Tibial nerve (tissue), 4 donors: ENCODE data around the gene ASIC4. TPM values are rescaled to one million over a fixed set of nuclear protein-coding genes. Genes with fewer than 3 reads are reported as not detected.

Source experiments
- DNase-seq, 2 donors: peaks; one replicate each; pipeline ENCODE4 v3.0.0-alpha.2; 2019; ENCODE audit warnings: low spot score in 2 of 2
- H3K27ac ChIP-seq, 4 donors: fragments of 200-600 bp; sonication (generic) in 3 of 4; one replicate each; pipeline ENCODE4 v1.5.1; 2017 to 2019; ENCODE audit warnings: mild to moderate bottlenecking in 1 of 4
- H3K27me3 ChIP-seq, 2 donors: fragments of 200-600 bp; sonication (generic) in 1 of 2; one replicate each; pipeline versions ENCODE4 v1.5.1 to v1.6.0; 2017 to 2019
- H3K36me3 ChIP-seq, 3 donors: fragments of 200-600 bp; sonication (generic); one replicate each; pipeline ENCODE4 v1.5.1; 2018 to 2019
- H3K4me1 ChIP-seq, 4 donors: fragments of 200-600 bp; sonication (generic) in 3 of 4; one replicate each; pipeline ENCODE4 v1.5.1; 2017 to 2019
- H3K4me3 ChIP-seq, 4 donors: fragments of 200-600 bp; sonication (generic) in 3 of 4; one replicate each; pipeline ENCODE4 v1.5.1; 2017 to 2019; ENCODE audit warnings: mild to moderate bottlenecking in 1 of 4, moderate library complexity in 1 of 4
- H3K9me3 ChIP-seq, 4 donors: fragments of 200-600 bp; sonication (generic) in 3 of 4; one replicate each; pipeline ENCODE4 v1.5.1; 2017 to 2019
- EP300 ChIP-seq, 2 donors: sonication (generic); formaldehyde crosslinking; IDR thresholded peaks; one replicate each; pipeline ENCODE4 v1.6.1; 2017; ENCODE audit warnings: antibody characterized with exemption in 2 of 2, mild to moderate bottlenecking in 1 of 2
- POLR2A ChIP-seq, 2 donors: fragments of 450-650 bp; IDR thresholded peaks; one replicate each; pipeline ENCODE4 v1.6.1; 2017; ENCODE audit warnings: antibody characterized with exemption in 2 of 2, mild to moderate bottlenecking in 2 of 2, moderate library complexity in 2 of 2
- WGBS, 2 donors: methylation state at CpG; one replicate each; pipeline ENCODE4 v1.1.5; 2018; 5-methylcytosine and 5-hydroxymethylcytosine counted together
- total RNA-seq, 4 donors: library from RNA; depleted of rRNA; stranded (reverse); fragments of >200 nt; gene quantifications; one replicate each; pipeline ENCODE4 v1.1.0, GENCODE V29; 2016
- TF ChIP-seq, protein P1 (sequence below), 5 experiments: fragments of 200-600 bp in 3 of 5; fragments of 450-650 bp in 2 of 5; sonication (generic) in 3 of 5; IDR thresholded peaks; one replicate each; pipeline ENCODE4 v1.5.1; 2016 to 2019; ENCODE audit warnings: antibody characterized with exemption in 5 of 5, mild to moderate bottlenecking in 3 of 5, moderate library complexity in 2 of 5

The ASIC4 gene
- total RNA-seq, 4 donors from 2014 or later, result 0.42 to 3.0 TPM; not detected in 2

DNA sequence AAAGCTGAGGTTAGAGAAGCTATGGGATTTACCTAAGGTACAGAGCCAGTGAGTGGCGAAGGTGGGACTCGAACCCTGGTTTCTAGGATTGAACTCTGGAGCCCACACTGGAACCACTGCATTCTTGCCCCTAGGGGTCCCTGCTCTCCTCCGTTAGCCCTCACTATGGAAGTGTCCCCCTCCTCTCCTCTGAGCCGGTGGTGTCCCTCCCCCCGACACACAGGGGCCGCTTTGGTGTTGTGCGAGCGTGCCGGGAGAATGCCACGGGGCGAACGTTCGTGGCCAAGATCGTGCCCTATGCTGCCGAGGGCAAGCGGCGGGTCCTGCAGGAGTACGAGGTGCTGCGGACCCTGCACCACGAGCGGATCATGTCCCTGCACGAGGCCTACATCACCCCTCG, 24.1 kb upstream of the ASIC4 start:
- Histone ChIP-seq H3K9me3 (no peaks in the 10 kb centered on the region), H3K4me3 (no peak overlapping the region), H3K27ac (no peak overlapping the region), H3K27me3 (peaks cover 0 to 77% of the 10 kb centered on the region in 2 donors), H3K4me1 (peaks cover 0 to 2% (median 0%) of the 10 kb centered on the region in 4 donors), H3K36me3 (no peaks in the 10 kb centered on the region)
- no peak for DNase-seq
- TF ChIP-seq POLR2A (IDR thresholded peaks at IDR 0.05) (no peak), EP300 (IDR thresholded peaks at IDR 0.05) (no peak)
- TF ChIP-seq, protein P1, sequence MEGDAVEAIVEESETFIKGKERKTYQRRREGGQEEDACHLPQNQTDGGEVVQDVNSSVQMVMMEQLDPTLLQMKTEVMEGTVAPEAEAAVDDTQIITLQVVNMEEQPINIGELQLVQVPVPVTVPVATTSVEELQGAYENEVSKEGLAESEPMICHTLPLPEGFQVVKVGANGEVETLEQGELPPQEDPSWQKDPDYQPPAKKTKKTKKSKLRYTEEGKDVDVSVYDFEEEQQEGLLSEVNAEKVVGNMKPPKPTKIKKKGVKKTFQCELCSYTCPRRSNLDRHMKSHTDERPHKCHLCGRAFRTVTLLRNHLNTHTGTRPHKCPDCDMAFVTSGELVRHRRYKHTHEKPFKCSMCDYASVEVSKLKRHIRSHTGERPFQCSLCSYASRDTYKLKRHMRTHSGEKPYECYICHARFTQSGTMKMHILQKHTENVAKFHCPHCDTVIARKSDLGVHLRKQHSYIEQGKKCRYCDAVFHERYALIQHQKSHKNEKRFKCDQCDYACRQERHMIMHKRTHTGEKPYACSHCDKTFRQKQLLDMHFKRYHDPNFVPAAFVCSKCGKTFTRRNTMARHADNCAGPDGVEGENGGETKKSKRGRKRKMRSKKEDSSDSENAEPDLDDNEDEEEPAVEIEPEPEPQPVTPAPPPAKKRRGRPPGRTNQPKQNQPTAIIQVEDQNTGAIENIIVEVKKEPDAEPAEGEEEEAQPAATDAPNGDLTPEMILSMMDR (IDR thresholded peaks at IDR 0.05), result no peak
- 79 to 83% methylated on average over 19 to 23 of the region's 23 CpGs for WGBS, 2 donors

- Histone ChIP-seq H3K4me1 (peaks cover 0 to 7% (median 0%) of the 10 kb centered on the region in 4 donors), H3K4me3 (no peak overlapping the region), H3K36me3 (no peaks in the 10 kb centered on the region), H3K27me3 (peaks cover 0 to 74% of the 10 kb centered on the region in 2 donors), H3K9me3 (no peaks in the 10 kb centered on the region), H3K27ac (no peak overlapping the region)
- WGBS, 2 donors, result 88% methylated on average over 10 of the region's 10 CpGs
- TF ChIP-seq, protein P1 (IDR thresholded peaks at IDR 0.05), result no peak
- TF ChIP-seq POLR2A (IDR thresholded peaks at IDR 0.05) (no peak), EP300 (IDR thresholded peaks at IDR 0.05) (no peak)
- no peak for DNase-seq
These were observed 23.6 kb upstream of the ASIC4 start for GRCh38 chr2:219490600-219491130.

DNA sequence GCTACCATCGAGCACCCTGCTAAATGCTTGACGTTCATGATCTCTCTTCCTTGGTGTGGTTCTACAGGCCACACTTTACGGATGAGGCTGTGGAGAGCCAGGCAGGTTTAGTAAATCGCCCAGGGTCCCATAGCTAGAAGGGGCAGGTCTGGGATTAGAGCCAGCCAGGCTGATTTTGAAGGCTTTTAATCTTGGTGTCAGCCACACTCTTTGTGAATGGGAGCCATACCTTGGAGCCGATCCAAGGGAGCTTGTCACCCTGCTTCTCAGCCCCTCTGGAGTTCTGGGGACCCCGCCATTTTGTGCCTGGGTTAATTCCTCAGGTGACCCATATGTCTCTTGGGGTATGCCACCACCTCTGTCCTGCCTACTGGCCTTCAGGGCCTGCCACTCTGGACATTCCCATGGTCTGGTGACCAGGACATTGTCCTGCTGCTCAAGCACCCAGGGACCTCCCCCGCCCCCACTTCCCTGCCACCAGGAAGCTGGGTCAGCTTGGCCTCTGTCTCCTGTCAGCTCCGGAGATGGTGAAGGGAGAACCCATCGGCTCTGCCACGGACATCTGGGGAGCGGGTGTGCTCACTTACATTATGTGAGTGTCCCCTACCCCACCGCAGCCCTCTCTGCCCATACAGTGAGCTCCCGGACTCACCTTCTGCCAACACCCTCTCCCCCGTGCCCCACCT, 22.9 kb upstream of the ASIC4 start:
- Histone ChIP-seq H3K9me3 (no peaks in the 10 kb centered on the region), H3K27ac (no peak overlapping the region), H3K4me3 (no peak overlapping the region), H3K36me3 (no peaks in the 10 kb centered on the region), H3K4me1 (peaks cover 0 to 9% (median 0%) of the 10 kb centered on the region in 4 donors), H3K27me3 (peaks cover 0 to 74% of the 10 kb centered on the region in 2 donors)
- TF ChIP-seq EP300 (IDR thresholded peaks at IDR 0.05) (no peak), POLR2A (IDR thresholded peaks at IDR 0.05) (no peak)
- TF ChIP-seq, protein P1 (IDR thresholded peaks at IDR 0.05), result no peak
- DNase-seq, result no peak
- WGBS, 2 donors, result 86% methylated on average over 14 of the region's 14 CpGs

DNA sequence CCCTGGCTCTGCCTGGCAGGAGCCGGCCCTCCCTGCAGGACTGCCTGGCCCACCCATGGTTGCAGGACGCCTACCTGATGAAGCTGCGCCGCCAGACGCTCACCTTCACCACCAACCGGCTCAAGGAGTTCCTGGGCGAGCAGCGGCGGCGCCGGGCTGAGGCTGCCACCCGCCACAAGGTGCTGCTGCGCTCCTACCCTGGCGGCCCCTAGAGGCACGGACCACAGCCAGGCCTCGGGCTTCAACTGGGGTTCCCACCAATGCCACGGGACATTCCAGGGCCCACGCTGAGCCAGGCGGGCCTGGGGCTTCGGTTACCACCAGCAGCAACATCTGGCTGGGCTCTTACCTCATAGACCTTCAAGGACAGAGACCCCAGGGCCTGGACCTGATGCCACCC, 21.7 kb upstream of the ASIC4 start:
- H3K4me3 ChIP-seq, result no peak overlapping the region
- WGBS, 2 donors, result 63 to 70% methylated on average over 20 of the region's 20 CpGs
- peaks cover 0 to 73% of the 10 kb centered on the region in 2 donors for H3K27me3 ChIP-seq
- DNase-seq, result no peak
- peaks cover 0 to 21% (median 10%) of the 10 kb centered on the region in 4 donors for H3K4me1 ChIP-seq
- TF ChIP-seq, protein P1 (IDR thresholded peaks at IDR 0.05), result no peak
- TF ChIP-seq POLR2A (IDR thresholded peaks at IDR 0.05), result no peak
- TF ChIP-seq EP300 (IDR thresholded peaks at IDR 0.05), result no peak
- H3K27ac ChIP-seq, result no peak overlapping the region
- no peaks in the 10 kb centered on the region for H3K36me3 ChIP-seq
- no peaks in the 10 kb centered on the region for H3K9me3 ChIP-seq

GRCh38 chr2:219493086-219493485, 21.2 kb upstream of the ASIC4 start:
- no peak overlapping the region for H3K27ac ChIP-seq
- WGBS, 2 donors, result 93 to 95% methylated on average over 5 of the region's 5 CpGs
- TF ChIP-seq, protein P1 (IDR thresholded peaks at IDR 0.05), result no peak
- TF ChIP-seq POLR2A (IDR thresholded peaks at IDR 0.05) (no peak), EP300 (IDR thresholded peaks at IDR 0.05) (no peak)
- H3K36me3 ChIP-seq, result no peaks in the 10 kb centered on the region
- no peaks in the 10 kb centered on the region for H3K9me3 ChIP-seq
- peaks cover 0 to 68% of the 10 kb centered on the region in 2 donors for H3K27me3 ChIP-seq
- DNase-seq, result no peak
- peaks cover 0 to 23% (median 10%) of the 10 kb centered on the region in 4 donors for H3K4me1 ChIP-seq
- no peak overlapping the region for H3K4me3 ChIP-seq
